OCI-LY3 (cell line): Measurements from ENCODE around the gene BEAN1.

Experiments
- H2AFZ ChIP-seq: fragments of 200-600, 300-600 bp; shearing (Covaris generic); 2 replicates; pipeline ENCODE4 v1.6.0; 2014; ENCODE audit warnings: antibody characterized with exemption, low read depth, low read length
- H3K27ac ChIP-seq: fragments of 200-600, 300-600 bp; sonication (generic); 2 replicates; pipeline ENCODE4 v1.5.1; 2014; ENCODE audit warnings: mild to moderate bottlenecking, low read length, moderate library complexity, mixed read lengths
- H3K27me3 ChIP-seq: fragments of 200-600, 300-600 bp; sonication (generic); 2 replicates; pipeline ENCODE4 v1.6.1; 2014; ENCODE audit warnings: low read depth, low read length, mixed read lengths
- H3K36me3 ChIP-seq: fragments of 200-600, 300-600 bp; sonication (generic); replicated peaks from 2 replicates; pipeline ENCODE3; 2014; ENCODE audit warnings: low read depth, low read length, mixed read lengths
- H3K4me1 ChIP-seq: fragments of 300-600, 200-600 bp; sonication (generic); 2 replicates; pipeline ENCODE4 v1.6.1; 2014; ENCODE audit warnings: low read length, mixed read lengths
- H3K4me2 ChIP-seq: fragments of 200-600, 300-600 bp; sonication (generic); 2 replicates; pipeline ENCODE4 v1.6.1; 2014; ENCODE audit warnings: low read length, mixed read lengths
- H3K4me3 ChIP-seq: fragments of 300-600, 200-600 bp; sonication (generic); 2 replicates; pipeline ENCODE4 v1.5.1; 2014; ENCODE audit warnings: antibody characterized with exemption, mild to moderate bottlenecking, low read length, moderate library complexity
- H3K79me2 ChIP-seq: fragments of 300-600, 200-600 bp; shearing (Covaris generic); 2 replicates; pipeline ENCODE4 v1.6.1; 2014; ENCODE audit warnings: mild to moderate bottlenecking, low read length, mixed read lengths
- H3K9ac ChIP-seq: fragments of 300-600, 200-600 bp; shearing (Covaris generic); 2 replicates; pipeline ENCODE4 v1.6.0; 2014; ENCODE audit warnings: mild to moderate bottlenecking, low read length, moderate library complexity
- H3K9me3 ChIP-seq: fragments of 200-600, 300-600 bp; shearing (Covaris generic); 2 replicates; pipeline ENCODE4 v1.6.1; 2014; ENCODE audit warnings: low read length, mixed read lengths; ENCODE audit not compliant: insufficient read depth
- H4K20me1 ChIP-seq: fragments of 200-600, 300-600 bp; sonication (generic); 2 replicates; pipeline ENCODE4 v1.6.1; 2016; ENCODE audit warnings: low read length, mixed read lengths; ENCODE audit not compliant: insufficient read depth
- EZH2phosphoT487 ChIP-seq: fragments of 200-600 bp; shearing (Covaris generic); IDR thresholded peaks from 2 replicates; pipeline ENCODE4 v1.6.1; 2018; ENCODE audit warnings: antibody characterized with exemption, mixed run types, low read depth
- TF ChIP-seq, protein P1 (sequence below): fragments of 200-600, 300-600 bp; sonication (generic); IDR thresholded peaks from 2 replicates; pipeline ENCODE4 v1.5.1; 2014; ENCODE audit warnings: antibody characterized with exemption, low read length, low read depth

The BEAN1 gene

GRCh38 chr16:66486199-66486772, 59.2 kb downstream of the BEAN1 start:
- Histone ChIP-seq H4K20me1 (no peaks in the 10 kb centered on the region), H3K9me3 (no peaks in the 10 kb centered on the region), H3K27me3 (no peaks in the 10 kb centered on the region), H2AFZ (no peak overlapping the region), H3K27ac (no peak overlapping the region), H3K4me3 (no peak overlapping the region), H3K4me2 (no peak overlapping the region), H3K4me1 (peaks cover 16% of the 10 kb centered on the region), H3K79me2 (no peaks in the 10 kb centered on the region), H3K9ac (no peak overlapping the region), H3K36me3 (no peaks in the 10 kb centered on the region)
- no peak for TF ChIP-seq EZH2phosphoT487
- TF ChIP-seq, protein P1, sequence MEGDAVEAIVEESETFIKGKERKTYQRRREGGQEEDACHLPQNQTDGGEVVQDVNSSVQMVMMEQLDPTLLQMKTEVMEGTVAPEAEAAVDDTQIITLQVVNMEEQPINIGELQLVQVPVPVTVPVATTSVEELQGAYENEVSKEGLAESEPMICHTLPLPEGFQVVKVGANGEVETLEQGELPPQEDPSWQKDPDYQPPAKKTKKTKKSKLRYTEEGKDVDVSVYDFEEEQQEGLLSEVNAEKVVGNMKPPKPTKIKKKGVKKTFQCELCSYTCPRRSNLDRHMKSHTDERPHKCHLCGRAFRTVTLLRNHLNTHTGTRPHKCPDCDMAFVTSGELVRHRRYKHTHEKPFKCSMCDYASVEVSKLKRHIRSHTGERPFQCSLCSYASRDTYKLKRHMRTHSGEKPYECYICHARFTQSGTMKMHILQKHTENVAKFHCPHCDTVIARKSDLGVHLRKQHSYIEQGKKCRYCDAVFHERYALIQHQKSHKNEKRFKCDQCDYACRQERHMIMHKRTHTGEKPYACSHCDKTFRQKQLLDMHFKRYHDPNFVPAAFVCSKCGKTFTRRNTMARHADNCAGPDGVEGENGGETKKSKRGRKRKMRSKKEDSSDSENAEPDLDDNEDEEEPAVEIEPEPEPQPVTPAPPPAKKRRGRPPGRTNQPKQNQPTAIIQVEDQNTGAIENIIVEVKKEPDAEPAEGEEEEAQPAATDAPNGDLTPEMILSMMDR, result no peak

GRCh38 chr16:66486773-66487579, 59.9 kb downstream of the BEAN1 start:
- no peaks in the 10 kb centered on the region for H3K36me3 ChIP-seq
- no peaks in the 10 kb centered on the region for H4K20me1 ChIP-seq
- TF ChIP-seq, protein P1, result no peak
- no peak for TF ChIP-seq EZH2phosphoT487
- H3K9ac ChIP-seq, result no peak overlapping the region
- no peak overlapping the region for H3K4me2 ChIP-seq
- peaks cover 13% of the 10 kb centered on the region for H3K4me1 ChIP-seq
- H2AFZ ChIP-seq, result no peak overlapping the region
- H3K4me3 ChIP-seq, result no peak overlapping the region
- no peaks in the 10 kb centered on the region for H3K27me3 ChIP-seq
- H3K27ac ChIP-seq, result no peak overlapping the region
- H3K9me3 ChIP-seq, result no peaks in the 10 kb centered on the region
- H3K79me2 ChIP-seq, result no peaks in the 10 kb centered on the region

- Histone ChIP-seq H3K4me1 (peaks cover 13% of the 10 kb centered on the region), H3K4me3 (no peak overlapping the region), H3K79me2 (no peaks in the 10 kb centered on the region), H4K20me1 (no peaks in the 10 kb centered on the region), H3K9me3 (no peaks in the 10 kb centered on the region), H3K4me2 (no peak overlapping the region), H3K27me3 (no peaks in the 10 kb centered on the region), H2AFZ (no peak overlapping the region), H3K36me3 (no peaks in the 10 kb centered on the region), H3K9ac (no peak overlapping the region), H3K27ac (no peak overlapping the region)
- TF ChIP-seq, protein P1, result no peak
- no peak for TF ChIP-seq EZH2phosphoT487
These were observed 60.6 kb downstream of the BEAN1 start for GRCh38 chr16:66487580-66488275.

DNA sequence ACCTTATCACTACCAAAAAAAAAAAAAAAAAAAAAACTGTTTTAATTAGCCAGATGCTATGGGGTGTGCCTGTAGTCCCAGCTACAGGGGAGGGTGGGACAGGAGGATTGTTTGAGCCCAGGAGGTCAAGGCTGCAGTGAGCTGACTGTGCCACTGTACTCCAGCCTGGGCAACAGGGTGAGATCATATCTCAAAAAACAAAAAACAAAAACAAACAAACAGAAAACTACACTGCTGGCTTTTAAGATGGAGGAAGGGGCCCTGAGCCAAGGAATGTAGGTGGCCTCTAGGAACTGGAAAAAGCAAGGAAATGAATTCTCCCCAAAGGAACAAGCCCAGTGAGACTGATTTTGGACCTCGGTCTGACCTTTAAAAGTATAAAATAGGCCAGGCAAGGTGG, 61.4 kb downstream of the BEAN1 start:
- H3K4me2 ChIP-seq, result no peak overlapping the region
- no peaks in the 10 kb centered on the region for H3K27me3 ChIP-seq
- H3K9me3 ChIP-seq, result no peaks in the 10 kb centered on the region
- no peak overlapping the region for H3K27ac ChIP-seq
- TF ChIP-seq, protein P1, result no peak
- no peak for TF ChIP-seq EZH2phosphoT487
- H3K4me1 ChIP-seq, result peaks cover 6% of the 10 kb centered on the region
- no peaks in the 10 kb centered on the region for H3K36me3 ChIP-seq
- H3K9ac ChIP-seq, result no peak overlapping the region
- H4K20me1 ChIP-seq, result no peaks in the 10 kb centered on the region
- no peaks in the 10 kb centered on the region for H3K79me2 ChIP-seq
- no peak overlapping the region for H2AFZ ChIP-seq
- no peak overlapping the region for H3K4me3 ChIP-seq
